ENCODE measurements around the gene EIF4E1B. TPM values are rescaled to one million over a fixed set of nuclear protein-coding genes. Genes with fewer than 3 reads are reported as not detected.

Gene EIF4E1B
- total RNA-seq, 1 donor from 2014 or later: not detected

DNA sequence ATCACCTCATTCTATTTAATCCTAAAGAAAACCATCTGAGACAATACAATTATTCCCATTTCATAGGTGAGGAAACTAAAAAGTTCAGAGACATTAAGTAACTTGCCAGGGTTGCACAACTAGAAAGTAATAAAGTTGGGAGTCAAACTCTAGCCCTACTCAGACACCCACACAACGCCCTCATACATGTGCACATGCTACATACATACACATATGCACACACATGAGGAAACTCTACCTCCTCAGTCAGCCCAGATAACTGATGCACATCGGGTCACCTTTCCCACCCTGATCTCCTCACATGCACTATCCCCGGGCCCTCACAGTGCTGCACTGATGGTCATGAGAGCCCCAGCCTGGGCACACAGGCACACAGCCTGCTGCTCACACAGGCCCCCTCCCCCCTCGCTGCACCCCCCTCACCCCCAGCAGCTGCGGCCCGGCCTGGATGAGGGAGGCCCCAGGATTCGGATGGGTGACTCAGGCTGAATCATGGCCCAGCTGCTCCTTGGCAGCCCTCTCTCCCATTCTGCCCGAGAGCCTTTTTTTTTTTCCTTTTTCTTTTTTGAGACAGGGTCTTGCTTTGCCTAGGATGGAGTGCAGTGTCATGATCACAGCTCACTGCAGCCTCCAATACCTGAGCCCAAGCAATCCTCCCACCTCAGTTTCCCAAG, 15.5 kb upstream of the EIF4E1B start:
- H3K27me3 ChIP-seq (ENCODE audit: control insufficient read depth in 3 of 3, insufficient read depth in 3 of 3, low read length in 3 of 3): peaks cover 22 to 53% (median 48%) of the 10 kb centered on the region in 3 donors
- H3K27ac ChIP-seq (ENCODE audit: low read depth, low read length): no peak overlapping the region
- H3K9ac ChIP-seq (ENCODE audit: low read depth in 1 of 3, low read length in 3 of 3): no peak overlapping the region
- H3K36me3 ChIP-seq (ENCODE audit: control insufficient read depth in 3 of 3, insufficient read depth in 3 of 3, low read length in 3 of 3): no peaks in the 10 kb centered on the region
- no peaks in the 10 kb centered on the region for H3K9me3 ChIP-seq (ENCODE audit: control insufficient read depth in 3 of 3, low read length in 3 of 3)
- H3K4me1 ChIP-seq (ENCODE audit: control insufficient read depth in 3 of 3, insufficient read depth in 3 of 3, low read length in 3 of 3): peaks cover 6 to 11% (median 8%) of the 10 kb centered on the region in 3 donors
- no peak overlapping the region for H3K4me3 ChIP-seq (ENCODE audit: low read length in 3 of 3)

DNA sequence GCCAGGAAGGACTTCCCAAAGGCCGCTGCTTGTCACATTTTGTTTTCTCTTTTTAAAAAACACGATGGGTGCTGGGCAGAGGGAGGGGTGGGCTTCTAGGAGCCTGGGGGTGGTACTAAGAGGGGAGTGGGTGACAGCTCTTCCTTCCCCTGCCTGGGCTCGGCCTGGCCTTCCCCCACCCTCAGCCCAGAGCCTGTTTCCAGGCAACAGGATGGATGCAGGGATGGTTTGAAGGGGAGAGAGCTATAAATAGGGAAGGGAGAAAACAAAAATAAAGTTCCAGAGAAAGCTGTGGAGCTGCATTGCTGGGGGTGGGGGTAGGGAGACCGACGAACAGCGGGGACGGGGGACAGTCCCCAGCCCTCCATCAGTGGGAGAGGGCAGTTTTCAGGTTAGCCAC, 14.0 kb upstream of the EIF4E1B start:
- no peak overlapping the region for H3K27ac ChIP-seq (ENCODE audit: low read depth, low read length)
- H3K27me3 ChIP-seq (ENCODE audit: control insufficient read depth in 3 of 3, insufficient read depth in 3 of 3, low read length in 3 of 3): peaks cover 35 to 67% (median 50%) of the 10 kb centered on the region in 3 donors
- H3K4me1 ChIP-seq (ENCODE audit: control insufficient read depth in 3 of 3, insufficient read depth in 3 of 3, low read length in 3 of 3): peaks cover 19 to 23% (median 23%) of the 10 kb centered on the region in 3 donors
- no peak overlapping the region for H3K4me3 ChIP-seq (ENCODE audit: low read length in 3 of 3)
- no peaks in the 10 kb centered on the region for H3K9me3 ChIP-seq (ENCODE audit: control insufficient read depth in 3 of 3, low read length in 3 of 3)
- no peak overlapping the region for H3K9ac ChIP-seq (ENCODE audit: low read depth in 1 of 3, low read length in 3 of 3)
- H3K36me3 ChIP-seq (ENCODE audit: control insufficient read depth in 3 of 3, insufficient read depth in 3 of 3, low read length in 3 of 3): no peaks in the 10 kb centered on the region

DNA sequence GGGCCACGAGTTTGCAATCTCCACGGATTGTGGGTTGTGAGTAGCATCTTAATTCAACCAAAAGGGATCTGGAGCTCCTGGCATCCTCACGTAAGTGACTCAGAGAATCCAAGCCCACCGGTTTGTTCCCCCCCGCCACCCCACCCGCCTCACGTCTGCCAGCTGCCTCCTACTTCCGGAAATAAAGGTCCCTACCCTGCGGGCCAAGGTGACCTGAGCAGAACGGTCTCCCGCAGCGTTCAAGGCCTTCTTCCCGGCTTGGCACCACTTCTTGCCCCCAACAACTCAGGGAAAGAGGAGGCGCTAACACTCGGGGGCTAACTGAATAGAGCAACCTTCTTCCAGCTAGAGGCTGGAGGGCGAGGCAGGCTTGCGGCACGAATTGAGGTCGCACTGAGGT, 11.7 kb upstream of the EIF4E1B start:
- Histone ChIP-seq H3K9ac (ENCODE audit: low read depth in 1 of 3, low read length in 3 of 3) (no peak overlapping the region), H3K36me3 (ENCODE audit: control insufficient read depth in 3 of 3, insufficient read depth in 3 of 3, low read length in 3 of 3) (no peaks in the 10 kb centered on the region), H3K9me3 (ENCODE audit: control insufficient read depth in 3 of 3, low read length in 3 of 3) (no peaks in the 10 kb centered on the region), H3K4me1 (ENCODE audit: control insufficient read depth in 3 of 3, insufficient read depth in 3 of 3, low read length in 3 of 3) (peaks cover 25 to 30% (median 30%) of the 10 kb centered on the region in 3 donors), H3K27ac (ENCODE audit: low read depth, low read length) (no peak overlapping the region), H3K27me3 (ENCODE audit: control insufficient read depth in 3 of 3, insufficient read depth in 3 of 3, low read length in 3 of 3) (peaks cover 34 to 59% (median 42%) of the 10 kb centered on the region in 3 donors), H3K4me3 (ENCODE audit: low read length in 3 of 3) (no peak overlapping the region)

DNA sequence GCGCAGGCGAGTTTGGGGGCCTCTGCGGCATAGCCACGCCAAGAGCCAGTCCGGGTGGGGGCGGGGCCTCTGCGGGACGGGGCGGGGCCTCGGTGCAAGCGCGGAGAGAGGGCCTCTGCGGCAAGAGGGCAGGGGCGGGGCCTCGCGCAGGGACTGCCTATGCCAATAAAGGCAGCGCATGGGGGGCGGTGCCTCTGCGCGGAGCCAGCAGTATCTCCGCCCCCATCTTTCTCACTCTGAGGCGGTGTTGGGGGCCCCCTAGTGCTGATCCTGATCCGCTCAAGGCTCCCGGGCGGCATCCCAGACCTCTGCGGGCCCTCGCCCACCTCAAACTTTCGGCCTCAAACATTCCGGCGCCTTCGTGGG, 11.3 kb upstream of the EIF4E1B start:
- H3K4me3 ChIP-seq (ENCODE audit: low read length in 3 of 3): peak overlapping the region in 2 of 3 donors; percentile 40 to 56
- no peaks in the 10 kb centered on the region for H3K36me3 ChIP-seq (ENCODE audit: control insufficient read depth in 3 of 3, insufficient read depth in 3 of 3, low read length in 3 of 3)
- H3K27me3 ChIP-seq (ENCODE audit: control insufficient read depth in 3 of 3, insufficient read depth in 3 of 3, low read length in 3 of 3): peaks cover 38 to 57% (median 44%) of the 10 kb centered on the region in 3 donors
- H3K27ac ChIP-seq (ENCODE audit: low read depth, low read length): no peak overlapping the region
- no peak overlapping the region for H3K9ac ChIP-seq (ENCODE audit: low read depth in 1 of 3, low read length in 3 of 3)
- no peaks in the 10 kb centered on the region for H3K9me3 ChIP-seq (ENCODE audit: control insufficient read depth in 3 of 3, low read length in 3 of 3)
- H3K4me1 ChIP-seq (ENCODE audit: control insufficient read depth in 3 of 3, insufficient read depth in 3 of 3, low read length in 3 of 3): peaks cover 25 to 30% (median 30%) of the 10 kb centered on the region in 3 donors

DNA sequence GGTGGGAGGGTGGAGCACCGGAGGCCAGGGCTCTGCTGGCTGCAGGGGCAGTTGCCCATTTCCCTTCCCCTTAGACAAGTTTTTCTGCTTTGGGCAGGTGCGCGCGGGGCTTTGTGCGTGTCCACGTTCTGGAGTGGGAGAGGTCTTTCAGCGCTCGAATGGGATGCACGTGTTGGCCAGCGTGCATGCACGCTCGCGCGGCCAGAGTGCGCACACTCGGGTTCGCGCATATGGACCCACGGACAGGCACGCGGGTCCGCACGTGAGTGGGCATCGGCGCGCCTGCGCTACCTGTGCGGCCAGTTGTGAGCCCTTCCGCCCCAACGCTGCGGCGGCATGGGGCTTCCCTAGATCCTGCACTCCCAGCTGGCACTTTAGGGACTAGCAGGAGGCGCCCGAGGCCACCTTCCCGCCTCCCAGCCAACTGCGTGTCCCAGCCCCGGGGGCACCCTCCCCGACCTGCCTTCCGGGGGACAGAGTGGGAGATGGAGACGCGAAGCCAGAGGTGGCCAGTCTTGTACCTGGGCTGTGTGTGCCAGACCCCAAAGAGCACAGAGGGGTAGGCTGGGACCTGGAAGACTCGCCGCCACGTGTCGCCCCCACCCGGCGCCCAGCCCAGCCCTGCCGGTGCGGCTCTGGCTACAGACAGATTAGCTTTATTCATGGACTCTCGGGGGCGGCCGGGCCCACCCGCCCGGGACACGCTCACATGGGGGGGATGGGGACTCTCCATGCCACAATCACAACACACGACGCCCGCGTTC, 10.7 kb upstream of the EIF4E1B start:
- no peak overlapping the region for H3K9ac ChIP-seq (ENCODE audit: low read depth in 1 of 3, low read length in 3 of 3)
- H3K27me3 ChIP-seq (ENCODE audit: control insufficient read depth in 3 of 3, insufficient read depth in 3 of 3, low read length in 3 of 3): peaks cover 38 to 55% (median 44%) of the 10 kb centered on the region in 3 donors
- H3K4me3 ChIP-seq (ENCODE audit: low read length in 3 of 3): peak overlapping the region in 2 of 3 donors; percentile 40 to 56
- no peaks in the 10 kb centered on the region for H3K9me3 ChIP-seq (ENCODE audit: control insufficient read depth in 3 of 3, low read length in 3 of 3)
- peaks cover 25 to 30% (median 30%) of the 10 kb centered on the region in 3 donors for H3K4me1 ChIP-seq (ENCODE audit: control insufficient read depth in 3 of 3, insufficient read depth in 3 of 3, low read length in 3 of 3)
- H3K36me3 ChIP-seq (ENCODE audit: control insufficient read depth in 3 of 3, insufficient read depth in 3 of 3, low read length in 3 of 3): no peaks in the 10 kb centered on the region
- H3K27ac ChIP-seq (ENCODE audit: low read depth, low read length): no peak overlapping the region

DNA sequence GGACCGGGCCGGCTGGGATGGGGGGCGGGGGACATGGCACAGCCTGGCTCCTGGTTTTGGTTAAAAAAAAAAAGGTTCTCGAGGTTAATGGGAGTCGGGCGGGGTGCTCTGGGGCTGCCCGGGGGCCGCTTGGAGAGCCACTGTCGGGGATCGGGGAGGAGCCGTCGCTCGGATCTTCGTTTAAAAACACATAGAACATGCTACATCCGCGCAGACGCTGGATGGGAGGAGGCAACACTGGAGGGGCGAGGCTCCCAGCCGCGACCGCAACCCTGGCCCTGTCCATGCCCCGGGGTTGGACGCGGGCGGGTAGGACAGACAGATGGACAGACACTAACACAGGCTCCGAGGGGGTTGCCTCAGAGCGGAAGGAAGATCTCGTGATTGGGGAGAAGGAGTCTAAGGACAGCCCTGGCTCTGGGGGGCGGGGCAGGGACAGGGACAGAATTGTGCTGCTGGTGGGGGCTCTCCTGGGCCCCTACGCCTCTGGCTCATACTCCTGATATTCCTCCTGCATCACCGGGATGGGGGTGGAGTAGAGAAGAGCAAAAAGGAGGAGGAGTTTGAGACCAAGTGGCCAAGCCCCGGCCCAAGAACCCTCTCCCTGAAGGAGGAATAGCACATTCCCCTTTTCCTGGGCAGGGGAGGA, 10.0 kb upstream of the EIF4E1B start:
- Histone ChIP-seq H3K4me1 (ENCODE audit: control insufficient read depth in 3 of 3, insufficient read depth in 3 of 3, low read length in 3 of 3) (peaks cover 25 to 30% (median 30%) of the 10 kb centered on the region in 3 donors), H3K36me3 (ENCODE audit: control insufficient read depth in 3 of 3, insufficient read depth in 3 of 3, low read length in 3 of 3) (no peaks in the 10 kb centered on the region), H3K9ac (ENCODE audit: low read depth in 1 of 3, low read length in 3 of 3) (no peak overlapping the region), H3K9me3 (ENCODE audit: control insufficient read depth in 3 of 3, low read length in 3 of 3) (no peaks in the 10 kb centered on the region), H3K4me3 (ENCODE audit: low read length in 3 of 3) (peak overlapping the region in 1 of 3 donors; percentile 41), H3K27ac (ENCODE audit: low read depth, low read length) (no peak overlapping the region), H3K27me3 (ENCODE audit: control insufficient read depth in 3 of 3, insufficient read depth in 3 of 3, low read length in 3 of 3) (peaks cover 42 to 54% (median 51%) of the 10 kb centered on the region in 3 donors)

DNA sequence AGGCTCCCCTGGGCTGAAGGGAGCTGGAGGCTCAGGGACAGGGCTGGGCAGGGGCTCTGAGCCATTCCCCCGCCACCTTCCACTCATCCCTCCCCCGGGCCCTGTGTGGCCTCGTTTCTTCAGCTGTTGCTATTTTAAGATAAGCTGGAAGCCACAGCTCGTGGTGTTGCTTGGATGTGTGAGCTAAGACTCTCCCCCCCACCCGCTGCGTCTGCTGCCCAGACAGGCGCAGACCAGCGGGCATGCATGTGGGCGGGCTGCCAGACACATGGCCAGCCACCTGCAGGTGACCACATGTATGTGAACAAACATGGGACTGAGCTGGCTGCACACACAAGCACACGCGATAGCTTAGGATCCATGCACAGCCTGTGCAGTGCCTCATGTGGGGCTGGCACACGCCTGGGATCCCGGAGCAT, 8.8 kb upstream of the EIF4E1B start:
- H3K27ac ChIP-seq (ENCODE audit: low read depth, low read length): no peak overlapping the region
- H3K27me3 ChIP-seq (ENCODE audit: control insufficient read depth in 3 of 3, insufficient read depth in 3 of 3, low read length in 3 of 3): peaks cover 43 to 62% (median 55%) of the 10 kb centered on the region in 3 donors
- peak overlapping the region in 1 of 3 donors; percentile 68 for H3K9ac ChIP-seq (ENCODE audit: low read depth in 1 of 3, low read length in 3 of 3)
- H3K9me3 ChIP-seq (ENCODE audit: control insufficient read depth in 3 of 3, low read length in 3 of 3): no peaks in the 10 kb centered on the region
- no peaks in the 10 kb centered on the region for H3K36me3 ChIP-seq (ENCODE audit: control insufficient read depth in 3 of 3, insufficient read depth in 3 of 3, low read length in 3 of 3)
- H3K4me1 ChIP-seq (ENCODE audit: control insufficient read depth in 3 of 3, insufficient read depth in 3 of 3, low read length in 3 of 3): peaks cover 25 to 30% (median 30%) of the 10 kb centered on the region in 3 donors
- H3K4me3 ChIP-seq (ENCODE audit: low read length in 3 of 3): peak overlapping the region; percentile 23 to 52 (median 50)

DNA sequence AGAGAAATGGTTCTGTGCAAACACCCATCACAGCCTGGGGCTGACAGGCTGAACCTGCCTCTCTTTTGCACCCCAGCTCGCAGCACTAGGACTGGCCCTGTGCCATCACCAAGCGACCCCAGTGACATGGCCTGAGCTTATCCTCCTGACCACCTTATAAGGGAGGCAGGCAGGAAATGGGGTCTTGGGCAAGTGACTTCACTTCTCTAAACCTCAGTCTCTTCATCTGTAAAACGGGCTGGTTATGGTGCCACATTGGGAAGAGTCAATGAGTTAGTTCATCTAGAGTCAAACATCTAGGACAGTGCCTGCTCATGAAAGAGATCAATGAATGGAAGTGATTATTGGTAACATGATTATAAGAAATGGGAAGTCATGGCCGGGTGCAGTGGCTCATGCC, 6.3 kb upstream of the EIF4E1B start:
- Histone ChIP-seq H3K36me3 (ENCODE audit: control insufficient read depth in 3 of 3, insufficient read depth in 3 of 3, low read length in 3 of 3) (no peaks in the 10 kb centered on the region), H3K27ac (ENCODE audit: low read depth, low read length) (no peak overlapping the region), H3K9me3 (ENCODE audit: control insufficient read depth in 3 of 3, low read length in 3 of 3) (no peaks in the 10 kb centered on the region), H3K9ac (ENCODE audit: low read depth in 1 of 3, low read length in 3 of 3) (no peak overlapping the region), H3K27me3 (ENCODE audit: control insufficient read depth in 3 of 3, insufficient read depth in 3 of 3, low read length in 3 of 3) (peaks cover 52 to 69% (median 59%) of the 10 kb centered on the region in 3 donors), H3K4me3 (ENCODE audit: low read length in 3 of 3) (no peak overlapping the region), H3K4me1 (ENCODE audit: control insufficient read depth in 3 of 3, insufficient read depth in 3 of 3, low read length in 3 of 3) (peaks cover 25 to 30% (median 27%) of the 10 kb centered on the region in 3 donors)

DNA sequence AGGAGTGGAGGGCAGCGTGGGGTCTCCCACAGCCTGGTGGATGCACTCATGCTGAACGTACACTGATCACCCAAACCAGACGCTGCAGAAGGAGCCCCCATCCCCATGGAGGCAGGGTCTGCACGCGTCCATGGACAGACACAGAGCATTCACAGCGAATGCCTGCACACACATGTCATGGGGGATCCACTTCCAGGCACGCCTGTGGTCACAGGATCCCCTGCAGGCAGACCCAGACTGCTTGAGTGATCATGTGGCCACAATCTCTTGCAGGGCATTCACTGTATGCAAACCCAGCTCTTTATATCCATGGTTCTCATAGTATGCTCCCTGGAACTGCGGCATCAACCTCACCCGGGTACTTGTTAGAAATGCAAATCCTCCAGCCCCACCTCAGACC, 5.5 kb upstream of the EIF4E1B start:
- Histone ChIP-seq H3K27ac (ENCODE audit: low read depth, low read length) (no peak overlapping the region), H3K9me3 (ENCODE audit: control insufficient read depth in 3 of 3, low read length in 3 of 3) (no peaks in the 10 kb centered on the region), H3K4me1 (ENCODE audit: control insufficient read depth in 3 of 3, insufficient read depth in 3 of 3, low read length in 3 of 3) (peaks cover 22 to 25% (median 24%) of the 10 kb centered on the region in 3 donors), H3K36me3 (ENCODE audit: control insufficient read depth in 3 of 3, insufficient read depth in 3 of 3, low read length in 3 of 3) (no peaks in the 10 kb centered on the region), H3K27me3 (ENCODE audit: control insufficient read depth in 3 of 3, insufficient read depth in 3 of 3, low read length in 3 of 3) (peaks cover 52 to 70% (median 59%) of the 10 kb centered on the region in 3 donors), H3K9ac (ENCODE audit: low read depth in 1 of 3, low read length in 3 of 3) (no peak overlapping the region), H3K4me3 (ENCODE audit: low read length in 3 of 3) (no peak overlapping the region)
